PC-9 (cell line): Measurements from ENCODE around the gene CD86.

Experiments used
- CTCF ChIP-seq: fragments of 200-600 bp; sonication (generic); conservative IDR thresholded peaks from 2 replicates; pipeline ENCODE4 v1.6.1; 2017; ENCODE audit warnings: mixed run types, antibody characterized with exemption, mild to moderate bottlenecking, moderate library complexity
- EZH2 ChIP-seq: fragments of 200-600 bp; sonication (generic); IDR thresholded peaks from 2 replicates; pipeline ENCODE4 v1.8.0; 2017; ENCODE audit warnings: antibody characterized with exemption, low read depth

GRCh38 chr3:122082357-122082756 lies 27.2 kb downstream of the CD86 start:
- TF ChIP-seq CTCF: no peak
- no peak for TF ChIP-seq EZH2
